Measurements from ENCODE around the gene ZDHHC14.
"Not testable (repeated sequence)": the region's sequence is repeated elsewhere in the genome, so short reads cannot be mapped to it uniquely, and the experiment has no call there.

ZDHHC14 gene

DNA sequence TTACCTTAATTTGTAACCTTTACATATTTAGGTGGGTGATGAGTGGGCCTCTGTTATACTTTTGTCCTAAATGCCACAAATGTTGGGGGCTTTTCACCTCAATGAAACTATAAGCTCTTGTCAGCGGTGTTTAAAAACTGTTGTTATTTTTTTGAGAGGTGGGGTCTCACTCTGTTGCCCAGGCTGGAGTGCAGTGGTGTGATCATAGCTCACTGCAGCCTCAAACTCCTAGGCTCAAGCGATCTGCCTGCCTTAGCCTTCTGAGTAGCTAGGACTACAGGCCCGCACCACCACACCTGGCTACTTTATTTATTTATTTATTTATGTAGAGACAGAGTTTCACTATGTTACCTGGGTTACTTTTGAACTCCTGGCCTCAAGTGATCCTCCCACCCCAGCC, 66.7 kb downstream of the ZDHHC14 start:
- DNase-seq, result no peak

DNA sequence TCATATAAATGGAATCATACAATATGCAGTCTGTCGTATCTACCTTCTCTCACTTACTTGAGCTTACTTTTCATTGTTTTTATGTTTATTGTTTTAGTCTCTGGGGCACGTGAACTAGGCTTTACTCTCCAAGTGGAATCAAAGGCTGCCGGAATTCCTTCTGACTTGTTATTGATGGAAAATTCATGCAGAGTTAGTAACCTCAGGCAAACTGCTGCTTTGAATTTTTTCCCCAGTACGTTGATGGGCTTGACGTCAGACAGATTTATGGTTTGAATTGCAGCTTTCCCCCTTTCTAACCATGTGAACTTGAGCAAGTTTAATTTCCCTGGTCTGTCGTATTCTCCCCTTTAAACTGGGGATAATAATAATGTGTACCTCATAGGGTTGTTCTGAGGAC, 68.6 kb downstream of the ZDHHC14 start:
- DNase-seq, result no peak

DNA sequence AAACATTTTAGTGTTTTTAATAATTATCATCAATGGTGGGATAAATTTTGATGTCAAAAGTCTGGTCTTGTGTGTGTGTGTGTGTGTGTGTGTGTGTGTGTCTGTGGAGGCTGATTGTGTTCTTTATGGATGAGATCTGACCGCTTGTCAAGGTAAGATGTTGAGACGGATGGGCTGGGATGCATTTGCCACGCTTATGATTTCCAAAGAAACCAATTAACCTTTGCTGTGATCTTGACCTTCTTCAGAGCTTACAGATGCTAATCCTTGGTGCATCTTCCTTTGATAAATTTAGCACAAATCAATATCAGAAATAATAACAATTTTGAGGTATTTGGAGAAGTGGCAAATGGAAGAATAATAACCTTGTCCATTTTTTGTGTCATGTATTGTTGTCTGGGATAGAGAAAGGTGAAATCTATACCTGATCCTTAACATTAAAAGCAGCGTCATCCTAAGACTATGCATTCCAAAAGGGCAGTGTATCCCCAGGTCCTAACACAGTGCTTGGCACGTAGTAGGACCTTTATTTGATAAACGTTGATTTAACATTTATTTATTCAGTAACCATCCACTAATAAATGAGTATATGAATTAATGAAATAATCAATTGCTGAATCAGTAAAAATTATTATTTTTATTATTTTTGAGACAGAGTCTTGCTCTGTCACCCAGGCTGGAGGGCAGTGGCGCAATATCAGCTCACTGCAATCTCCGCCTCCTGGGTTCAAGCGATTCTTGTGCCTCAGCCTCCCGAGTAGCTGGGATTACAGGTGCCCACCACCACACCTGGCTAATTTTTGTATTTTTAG, 70.1 kb downstream of the ZDHHC14 start:
- no peak for DNase-seq

DNA sequence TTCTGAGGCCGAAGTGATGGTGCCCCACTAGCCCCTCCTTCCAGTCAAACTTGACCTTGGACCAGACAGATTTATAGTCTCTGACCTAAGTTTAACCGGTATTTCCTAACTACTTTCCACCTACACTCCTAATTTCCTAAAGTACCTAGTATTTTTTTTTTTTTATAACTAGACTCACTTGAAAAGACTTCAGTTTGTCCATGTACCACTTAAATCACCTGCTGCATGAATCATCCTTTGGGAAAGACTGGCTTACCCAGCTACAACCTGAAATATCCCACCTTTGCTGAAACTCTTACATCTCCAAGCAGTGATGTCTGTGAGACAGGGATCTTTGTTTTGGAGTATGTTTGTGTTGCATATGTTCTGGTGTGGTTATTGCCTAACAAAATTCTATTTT, 71.1 kb downstream of the ZDHHC14 start:
- DNase-seq, result no peak

DNA sequence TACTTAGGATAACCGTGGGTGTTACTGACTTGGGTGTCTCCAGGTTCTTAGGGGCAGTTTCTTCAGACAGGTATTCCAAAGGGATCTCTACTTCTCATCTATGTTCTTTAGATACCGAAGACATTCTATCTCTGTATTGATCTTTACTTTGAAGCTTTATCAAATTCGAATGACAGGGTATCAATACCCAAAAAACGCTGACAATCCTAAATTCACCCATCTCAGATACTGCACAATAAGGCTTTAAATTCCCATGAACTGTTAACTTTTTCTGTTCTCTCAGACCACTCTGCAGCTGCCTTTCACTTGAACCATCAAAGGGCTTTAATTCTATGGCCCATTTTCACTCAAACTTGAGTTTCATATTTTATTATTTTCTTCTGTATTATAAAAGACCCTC, 72.1 kb downstream of the ZDHHC14 start:
- no peak for DNase-seq

DNA sequence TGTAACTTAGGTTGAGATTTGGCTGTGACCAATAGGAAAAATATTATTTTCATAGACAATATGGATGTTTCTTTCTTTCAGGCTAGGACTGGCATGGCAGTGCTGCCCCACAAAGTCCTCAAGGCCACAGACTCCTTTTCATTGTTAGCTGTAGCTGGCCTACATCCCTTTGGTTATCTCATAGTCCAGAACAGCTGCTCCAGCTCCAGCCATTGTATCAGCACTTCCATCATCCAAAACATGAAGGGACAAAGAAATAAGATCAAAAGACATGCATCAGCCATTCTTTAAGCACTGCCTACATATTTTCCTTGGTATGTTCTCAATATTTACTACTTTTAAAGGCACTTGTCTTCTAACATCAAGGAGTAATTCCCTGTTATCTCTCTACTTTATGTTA, 73.0 kb downstream of the ZDHHC14 start:
- no peak for DNase-seq

DNA sequence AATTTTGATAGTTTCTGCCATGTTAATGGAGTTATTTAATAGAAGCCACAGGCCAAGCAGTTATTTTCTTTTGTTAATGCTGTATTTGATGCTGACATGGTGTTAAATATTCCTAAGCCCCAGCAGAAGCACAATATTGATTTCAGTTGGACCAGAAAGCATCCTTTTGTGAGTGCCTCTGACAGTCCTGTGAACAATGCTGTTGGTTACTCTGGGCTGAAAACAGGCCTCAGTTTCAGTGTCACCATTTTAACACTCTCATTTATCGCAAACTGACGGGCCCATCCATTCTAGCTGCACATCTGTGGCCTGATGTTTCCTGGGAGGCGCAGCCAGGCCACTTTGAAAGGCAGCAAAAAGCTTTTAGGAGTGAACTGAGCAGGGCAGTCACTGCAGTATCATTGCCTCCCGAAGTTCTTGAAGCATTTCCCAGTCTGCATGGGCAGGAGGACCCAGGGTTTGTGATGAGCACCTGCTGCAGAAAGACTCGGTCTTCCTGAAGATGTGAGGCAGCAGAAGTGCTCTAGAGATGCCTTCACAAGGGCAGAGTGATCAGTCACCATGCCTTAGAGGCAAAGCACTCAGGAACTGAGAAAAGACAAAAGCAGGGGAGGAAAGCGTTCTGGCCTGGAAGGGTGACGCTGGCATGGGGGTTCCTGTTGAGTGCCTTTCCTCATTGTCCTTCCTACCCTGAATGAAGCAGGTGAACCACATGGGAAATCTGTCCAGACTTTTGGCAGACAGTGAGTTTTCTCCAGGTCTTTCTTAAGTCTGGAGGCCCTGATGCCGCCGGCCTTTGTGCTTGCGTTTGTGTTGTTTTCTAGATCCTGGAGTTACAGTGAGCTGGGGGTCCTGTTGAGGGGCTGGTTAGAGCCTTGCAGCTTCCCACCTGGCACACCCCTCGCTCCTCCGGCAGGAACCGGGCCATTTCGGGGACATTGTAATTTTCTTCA, 74.0 kb downstream of the ZDHHC14 start:
- no peak for DNase-seq

DNA sequence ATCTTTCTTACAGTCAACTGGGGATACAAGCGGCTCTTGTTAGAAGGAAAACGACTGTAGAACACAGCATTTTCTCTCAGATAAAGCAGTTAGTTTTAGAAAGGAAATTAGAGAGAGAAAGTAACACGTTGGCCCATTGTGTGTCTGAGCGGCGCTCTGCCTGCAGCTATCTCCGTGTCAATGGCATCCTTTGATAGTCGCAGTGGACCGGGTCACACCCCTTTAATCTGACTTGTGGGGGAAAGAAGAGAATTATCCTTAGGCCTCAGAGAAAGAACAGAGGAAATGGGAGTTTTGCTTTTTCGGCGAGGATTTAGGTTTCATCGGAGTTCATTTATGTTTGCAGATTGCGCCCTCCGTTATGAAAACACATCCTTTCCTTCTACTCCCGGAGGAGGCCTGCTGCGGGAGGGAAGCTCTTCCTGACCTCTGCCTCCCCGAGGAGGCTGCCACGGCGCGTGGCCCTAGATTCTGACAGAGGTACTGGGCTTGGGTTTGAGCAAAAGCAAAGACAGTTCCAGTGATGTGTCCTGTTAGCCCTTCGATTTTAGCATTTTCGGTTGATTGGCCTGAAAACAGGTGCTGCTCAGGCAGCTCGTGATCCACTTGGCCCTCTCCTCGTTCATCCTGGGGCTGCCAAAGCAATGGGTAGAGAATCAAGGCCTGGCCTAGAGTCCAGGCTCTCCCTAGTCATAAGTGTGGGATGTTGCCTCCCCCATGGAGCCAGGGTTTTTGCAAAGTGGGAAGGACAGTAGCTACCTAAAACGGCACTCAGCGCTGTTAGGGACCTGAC, 74.9 kb downstream of the ZDHHC14 start:
- no peak for DNase-seq

DNA sequence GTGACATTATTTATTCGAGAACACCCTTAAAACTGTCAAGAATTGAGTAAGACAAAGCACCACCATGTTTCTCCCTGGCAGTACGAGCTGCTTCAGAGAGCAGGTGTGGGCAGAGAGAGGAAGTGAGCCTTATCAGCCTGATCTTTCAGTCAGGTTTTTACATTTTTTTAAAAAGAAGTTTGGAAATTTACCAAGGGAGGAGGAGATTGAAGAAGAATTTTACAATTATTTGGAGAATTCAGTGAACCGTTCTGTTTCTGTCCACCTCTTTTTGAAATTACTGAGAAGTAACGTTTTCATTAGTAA, 75.5 kb downstream of the ZDHHC14 start:
- no peak for DNase-seq

DNA sequence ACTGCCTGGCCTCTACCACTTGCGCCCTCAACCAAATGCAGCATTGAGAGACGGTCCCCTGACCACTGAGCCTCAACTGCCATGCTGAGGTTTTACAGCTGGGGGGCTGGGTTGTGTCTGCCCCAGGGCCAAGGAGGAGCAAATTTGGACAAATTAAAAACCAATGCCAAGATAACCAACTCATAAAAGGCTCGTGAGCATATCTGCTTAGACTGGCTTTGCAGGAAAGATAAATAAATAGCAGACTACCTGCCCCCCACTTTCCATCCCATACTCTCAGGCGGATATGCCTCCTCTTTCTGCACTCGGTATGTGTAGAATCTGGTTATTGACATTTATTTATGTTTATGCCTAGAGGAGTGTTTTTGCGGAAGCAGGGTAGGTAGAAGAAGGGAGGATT, 76.8 kb downstream of the ZDHHC14 start:
- DNase-seq, result no peak

DNA sequence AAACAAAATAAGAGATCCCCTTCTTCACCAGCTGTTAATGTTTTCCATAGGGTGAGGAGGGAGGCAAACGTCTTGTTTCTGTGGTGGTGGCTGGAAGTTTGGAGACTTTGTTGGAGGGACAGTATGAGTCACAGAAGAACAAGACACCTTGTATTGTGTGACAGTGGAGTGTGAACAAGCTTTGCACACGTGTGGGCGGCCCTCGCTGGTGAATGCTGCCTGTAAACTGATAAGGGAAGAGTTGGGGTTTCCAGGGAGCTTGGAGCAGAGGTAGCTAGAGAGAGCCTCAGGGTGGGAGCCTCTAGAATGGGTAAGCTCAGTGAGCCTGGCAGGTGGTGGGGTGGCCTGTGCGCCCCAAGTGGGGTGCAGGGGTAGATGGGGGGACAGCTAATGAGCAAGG, 78.3 kb downstream of the ZDHHC14 start:
- DNase-seq, result no peak

DNA sequence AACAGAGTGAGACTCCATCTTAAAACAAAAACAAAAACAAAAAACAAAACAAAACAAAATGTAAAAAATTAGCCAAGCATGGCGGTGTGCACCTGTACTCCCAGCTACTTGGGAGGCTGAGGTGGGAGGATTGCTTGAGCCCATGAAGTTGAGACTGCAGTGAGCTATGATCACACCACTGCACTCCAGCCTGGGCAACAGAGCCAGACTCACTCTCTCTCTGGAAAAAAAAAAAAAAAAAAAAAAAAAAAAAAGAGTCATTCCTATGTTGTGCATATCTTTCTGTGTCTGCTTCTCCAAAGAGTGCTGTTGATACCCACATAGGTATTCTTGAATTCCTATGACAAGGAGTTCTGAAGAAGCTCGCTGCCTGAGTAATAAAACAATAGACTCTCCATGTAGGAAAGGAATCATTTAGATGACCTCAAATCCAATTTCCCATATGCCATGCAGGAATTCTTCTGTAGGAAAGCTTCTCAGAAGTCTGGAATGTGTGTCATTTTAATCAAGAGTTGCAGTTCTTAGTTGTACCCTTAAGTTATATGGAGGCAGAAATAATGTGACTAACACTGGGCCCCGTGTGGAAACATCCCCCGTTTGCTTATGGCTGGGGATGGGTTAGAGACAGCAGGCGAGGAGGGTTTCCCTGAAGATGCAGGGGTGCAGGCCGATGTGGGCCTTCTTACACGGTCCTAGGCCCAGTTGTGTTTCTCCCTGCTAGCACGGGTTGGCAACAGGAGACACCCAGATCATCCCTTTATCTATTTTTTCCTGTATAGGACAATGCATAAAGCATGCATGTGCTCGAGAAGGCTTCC, 79.4 kb downstream of the ZDHHC14 start:
- no peak for DNase-seq

DNA sequence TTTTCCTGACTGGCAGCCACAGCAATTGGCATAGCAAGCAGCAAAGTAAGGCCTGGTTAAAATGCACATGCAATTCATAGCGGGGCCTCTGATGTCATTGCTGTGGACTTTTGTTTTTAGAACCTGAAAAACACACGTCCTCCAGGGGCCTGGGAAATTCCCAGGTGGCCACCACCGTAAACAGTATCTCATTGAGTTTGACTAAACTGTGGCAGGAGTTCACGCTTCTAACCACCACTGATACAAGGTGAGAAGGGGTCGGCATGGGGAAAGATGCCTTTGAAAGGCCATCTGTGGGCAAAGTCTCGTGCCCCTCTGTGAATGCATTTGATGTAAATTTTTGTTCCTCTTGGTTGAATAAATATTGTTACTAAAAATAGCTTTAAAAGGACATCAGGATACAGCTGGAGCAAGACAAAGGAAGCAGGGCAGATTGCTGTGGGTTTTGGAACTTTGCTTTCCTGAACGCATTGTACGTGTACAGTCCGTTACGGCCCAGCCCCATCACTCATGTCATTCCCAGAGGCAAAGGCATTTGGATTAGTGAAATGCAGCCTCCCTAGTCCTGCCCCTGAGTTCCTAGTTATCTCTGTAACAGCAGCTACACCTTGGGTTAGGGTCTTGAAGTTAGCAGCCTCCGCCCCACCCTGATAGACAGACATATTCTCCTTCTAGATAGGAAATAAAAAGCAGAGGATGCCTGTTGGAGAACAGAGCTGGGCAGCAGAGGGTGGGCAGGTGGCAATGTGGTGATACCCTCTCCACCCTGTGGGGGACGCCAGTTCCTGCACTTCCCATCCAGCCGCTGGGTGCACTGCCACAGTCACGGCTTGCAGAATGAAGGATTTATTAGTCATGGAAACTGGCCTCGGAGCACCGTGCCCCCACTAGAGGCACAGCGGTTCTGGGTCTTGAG, 80.3 kb downstream of the ZDHHC14 start:
- no peak for DNase-seq

DNA sequence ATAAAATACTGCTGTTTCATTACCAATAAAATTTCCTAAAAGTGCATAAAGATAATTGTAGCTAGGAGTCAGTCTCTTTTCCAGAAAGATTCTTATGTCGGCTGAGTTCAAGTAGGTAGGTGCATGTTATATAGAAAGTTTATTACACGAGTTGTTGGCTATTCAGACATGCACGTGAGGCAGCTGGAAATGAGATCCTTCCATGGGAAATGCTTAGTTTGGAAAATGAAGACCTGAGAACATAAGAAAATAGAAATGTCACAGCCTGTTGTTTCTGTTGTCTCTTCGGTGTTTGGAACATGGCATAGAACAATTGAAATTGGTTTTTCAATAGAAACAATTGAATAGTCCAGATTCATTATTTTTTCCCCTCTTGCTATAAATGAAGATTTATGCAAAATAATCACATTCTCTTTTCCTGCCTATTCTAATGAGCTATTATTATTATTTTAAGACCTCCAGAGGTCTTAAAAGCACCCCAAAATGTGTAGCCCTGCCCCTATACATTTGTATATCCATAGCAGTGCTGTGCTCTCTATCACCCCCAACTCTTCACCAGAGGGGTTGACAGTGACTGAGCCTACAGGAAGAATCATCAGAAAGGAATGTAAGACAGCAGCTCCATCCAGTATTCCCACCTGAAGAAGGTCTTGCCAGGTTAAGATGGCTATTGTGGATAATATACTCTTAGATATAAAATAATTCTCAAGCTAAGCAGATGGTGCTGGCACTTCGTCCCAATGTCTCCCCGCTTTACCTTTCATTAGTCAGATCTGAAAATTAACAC, 82.2 kb downstream of the ZDHHC14 start:
- no peak for DNase-seq

DNA sequence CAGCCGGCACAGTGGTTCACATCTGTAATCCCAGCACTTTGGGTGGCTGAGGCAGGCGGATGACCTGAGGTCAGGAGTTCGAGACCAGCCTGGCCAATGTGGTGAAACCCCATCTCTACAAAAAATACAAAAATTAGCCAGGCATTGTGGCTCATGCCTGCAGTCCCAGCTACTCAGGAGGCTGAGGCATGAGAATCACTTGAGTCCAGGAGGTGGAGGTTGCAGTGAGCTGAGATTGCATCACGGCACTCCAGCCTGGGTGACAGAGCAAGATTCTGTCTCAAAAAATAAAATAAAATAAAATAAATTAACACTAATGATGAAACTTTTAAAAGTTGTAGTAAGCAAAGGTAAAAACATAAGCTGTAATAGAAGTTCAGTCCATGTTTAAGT, 82.7 kb downstream of the ZDHHC14 start:
- DNase-seq, result not testable (repeated sequence)

DNA sequence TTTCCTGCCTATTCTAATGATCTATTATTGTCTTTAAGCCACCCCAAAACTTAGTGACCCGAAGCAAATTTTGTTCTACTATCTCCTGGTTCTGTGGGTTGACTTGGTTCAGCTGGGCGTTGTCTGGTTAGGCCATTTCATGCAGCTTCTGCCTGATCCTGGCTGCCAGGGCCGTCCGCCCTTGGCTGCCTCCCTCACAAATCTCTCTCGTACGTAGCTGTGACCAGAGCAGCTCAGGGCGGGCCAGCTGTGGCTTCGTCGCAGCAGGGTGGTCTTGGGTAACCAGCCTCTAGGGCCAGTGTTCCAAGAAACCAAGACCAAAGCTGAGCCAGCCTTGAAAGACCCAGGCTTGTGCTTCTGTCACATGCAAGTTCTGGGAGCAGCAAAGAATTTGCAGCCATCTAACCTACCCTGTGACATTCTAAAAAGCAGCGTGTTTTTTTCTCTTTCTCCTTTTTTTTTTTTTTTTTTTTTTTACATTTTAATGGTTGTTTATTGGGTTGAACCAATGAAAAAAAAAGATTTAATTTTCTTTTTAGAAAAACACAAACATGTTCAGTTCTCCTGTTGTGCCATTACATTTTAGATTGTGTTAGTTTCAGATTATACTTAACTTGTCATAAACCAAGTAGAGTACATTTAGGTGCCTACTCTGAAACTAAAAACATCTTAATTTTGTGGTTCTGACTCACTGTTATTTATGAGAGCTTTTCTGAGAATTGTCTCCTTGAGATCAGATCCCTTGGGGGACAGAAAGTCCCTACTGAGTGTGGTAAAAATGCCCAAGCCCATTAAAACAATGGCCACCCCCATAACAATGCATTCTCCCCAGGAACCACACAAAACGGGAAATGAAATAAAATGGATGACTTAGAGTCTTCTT, 83.9 kb downstream of the ZDHHC14 start:
- DNase-seq, result no peak

DNA sequence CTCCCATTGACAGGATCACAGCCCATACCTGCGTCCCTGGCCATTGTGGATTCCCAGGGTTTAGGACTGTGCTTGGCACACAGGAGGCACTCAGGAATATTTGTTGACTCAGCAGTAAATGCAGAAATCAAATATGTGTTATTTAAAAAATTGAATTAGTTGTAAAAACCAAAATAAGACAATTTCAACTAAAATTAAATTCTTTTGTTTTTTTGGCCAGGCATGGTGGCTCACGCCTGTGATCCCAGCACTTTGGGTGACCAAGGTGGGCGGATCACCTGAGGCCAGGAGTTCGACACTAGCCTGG, 85.3 kb downstream of the ZDHHC14 start:
- no peak for DNase-seq

DNA sequence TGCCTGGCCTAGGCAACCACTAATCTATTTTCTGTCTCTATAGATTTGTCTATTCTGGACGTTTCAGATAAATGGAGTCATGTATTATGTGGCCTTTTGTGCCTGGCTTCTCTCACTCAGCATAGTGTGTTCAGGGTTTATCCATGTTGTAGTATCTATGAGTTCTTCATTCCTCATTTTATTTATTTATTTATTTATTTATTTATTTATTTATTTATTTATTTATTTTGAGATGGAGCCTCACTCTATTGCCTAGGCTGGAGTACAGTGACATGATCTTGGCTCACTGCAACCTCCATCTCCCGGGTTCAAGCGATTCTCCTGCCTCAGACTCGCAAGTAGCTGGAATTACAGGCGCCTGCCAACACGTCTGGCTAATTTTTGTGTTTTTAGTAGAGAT, 86.3 kb downstream of the ZDHHC14 start:
- DNase-seq, result not testable (repeated sequence)

DNA sequence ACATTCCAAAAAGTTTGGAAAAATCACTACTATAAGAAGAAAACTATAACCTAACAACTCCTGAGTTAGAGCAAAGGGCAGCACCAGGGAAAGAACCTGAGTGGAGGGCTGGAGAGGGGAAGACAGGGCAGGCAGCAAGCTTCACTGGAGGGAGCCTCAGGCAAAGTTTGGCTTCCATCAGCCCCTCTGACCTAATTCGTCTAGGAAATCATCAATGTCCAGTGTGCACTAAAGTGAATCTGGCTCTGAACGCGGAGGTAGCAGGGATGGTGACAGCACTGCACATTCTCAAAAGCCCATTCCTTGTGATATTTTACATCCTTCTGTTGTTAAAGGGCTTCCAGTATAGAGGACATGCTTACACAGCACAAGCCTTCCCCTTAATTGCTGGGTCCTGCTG, 87.1 kb downstream of the ZDHHC14 start:
- DNase-seq, result no peak

DNA sequence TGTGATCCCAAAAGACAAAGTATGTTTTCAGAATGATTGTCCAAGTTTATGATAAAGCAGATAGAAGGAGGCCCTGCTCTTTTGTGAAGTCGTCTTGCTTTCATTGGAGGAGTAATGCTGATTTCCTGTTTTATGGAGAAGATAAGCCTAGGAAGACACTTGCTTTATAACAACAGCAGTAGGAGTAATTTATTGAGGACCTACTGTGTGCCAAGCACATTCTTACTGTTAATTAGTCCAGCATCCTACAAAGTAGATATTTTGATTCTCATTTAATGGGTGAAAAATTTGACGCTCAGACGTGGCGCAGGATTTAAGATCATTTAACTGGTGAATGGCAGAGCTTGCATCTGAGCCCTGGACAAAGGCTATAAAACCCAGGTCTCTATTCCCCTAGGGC, 87.6 kb downstream of the ZDHHC14 start:
- DNase-seq, result no peak
